Measurements from ENCODE around the gene SELP. TPM values are rescaled to one million over a fixed set of nuclear protein-coding genes. Genes with fewer than 3 reads are reported as not detected.

The SELP gene
- total RNA-seq, 1 donor from 2014 or later, result not detected

DNA sequence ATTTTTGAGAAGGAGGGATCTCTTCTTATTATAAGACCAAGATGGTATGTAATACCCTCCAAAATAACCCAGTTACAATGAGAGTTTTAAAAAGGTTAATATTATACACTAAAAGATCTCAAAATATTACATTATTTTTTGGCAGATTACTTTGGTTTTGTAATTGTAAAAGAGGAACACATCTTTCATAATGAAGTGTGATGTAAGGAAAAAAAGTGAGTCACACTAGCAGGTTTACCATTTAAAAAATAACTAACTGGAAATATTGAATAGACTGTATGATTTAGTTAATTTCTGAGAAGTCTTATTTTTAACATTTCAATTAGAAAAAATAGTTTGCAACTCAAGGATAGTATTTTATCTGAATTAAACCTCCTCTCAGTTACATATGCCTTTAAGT lies 44.7 kb downstream of the SELP start:
- Histone ChIP-seq H3K27me3 (ENCODE audit: control insufficient read depth, insufficient read depth, low read length) (peaks cover 2% of the 10 kb centered on the region), H3K4me3 (ENCODE audit: low read depth, low read length) (no peak overlapping the region), H3K36me3 (ENCODE audit: control insufficient read depth, insufficient read depth, low read length) (no peaks in the 10 kb centered on the region)
- TF ChIP-seq, protein P1, sequence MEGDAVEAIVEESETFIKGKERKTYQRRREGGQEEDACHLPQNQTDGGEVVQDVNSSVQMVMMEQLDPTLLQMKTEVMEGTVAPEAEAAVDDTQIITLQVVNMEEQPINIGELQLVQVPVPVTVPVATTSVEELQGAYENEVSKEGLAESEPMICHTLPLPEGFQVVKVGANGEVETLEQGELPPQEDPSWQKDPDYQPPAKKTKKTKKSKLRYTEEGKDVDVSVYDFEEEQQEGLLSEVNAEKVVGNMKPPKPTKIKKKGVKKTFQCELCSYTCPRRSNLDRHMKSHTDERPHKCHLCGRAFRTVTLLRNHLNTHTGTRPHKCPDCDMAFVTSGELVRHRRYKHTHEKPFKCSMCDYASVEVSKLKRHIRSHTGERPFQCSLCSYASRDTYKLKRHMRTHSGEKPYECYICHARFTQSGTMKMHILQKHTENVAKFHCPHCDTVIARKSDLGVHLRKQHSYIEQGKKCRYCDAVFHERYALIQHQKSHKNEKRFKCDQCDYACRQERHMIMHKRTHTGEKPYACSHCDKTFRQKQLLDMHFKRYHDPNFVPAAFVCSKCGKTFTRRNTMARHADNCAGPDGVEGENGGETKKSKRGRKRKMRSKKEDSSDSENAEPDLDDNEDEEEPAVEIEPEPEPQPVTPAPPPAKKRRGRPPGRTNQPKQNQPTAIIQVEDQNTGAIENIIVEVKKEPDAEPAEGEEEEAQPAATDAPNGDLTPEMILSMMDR (IDR thresholded peaks at IDR 0.05; ENCODE audit: insufficient read depth, low read length, poor library complexity, severe bottlenecking), result no peak
- no peak for DNase-seq (ENCODE audit: low read depth)

DNA sequence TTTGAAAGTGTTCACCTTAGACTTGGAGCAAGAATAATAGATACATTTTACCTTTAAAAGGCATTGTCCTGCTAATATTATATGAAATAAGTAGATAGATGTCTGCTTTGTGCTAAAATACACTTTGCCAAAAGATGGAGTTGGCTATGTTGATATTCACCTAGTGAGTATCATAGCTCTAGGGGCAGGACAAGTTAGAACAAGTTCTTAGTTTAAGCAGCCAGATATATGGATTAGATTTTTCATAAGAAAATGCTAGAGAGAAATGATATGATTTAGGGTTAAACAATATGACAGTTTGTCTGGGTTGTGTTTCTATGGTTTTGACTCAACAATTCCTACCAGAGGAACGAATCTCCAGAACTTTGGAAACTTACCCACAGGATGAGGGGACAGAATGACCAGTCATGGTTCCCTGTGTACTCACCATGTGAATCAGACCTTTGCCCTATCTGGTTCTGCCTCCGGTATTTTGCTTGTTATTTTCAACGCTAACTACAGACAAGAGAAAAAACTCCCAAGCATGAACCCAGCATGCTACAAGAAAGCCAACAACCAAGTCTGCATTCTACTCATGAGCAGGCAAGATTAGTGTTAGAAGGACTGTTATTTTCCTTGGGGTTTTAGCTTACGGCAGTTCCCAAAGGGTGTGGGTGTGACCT lies 45.3 kb downstream of the SELP start:
- Histone ChIP-seq H3K27me3 (ENCODE audit: control insufficient read depth, insufficient read depth, low read length) (peaks cover 2% of the 10 kb centered on the region), H3K36me3 (ENCODE audit: control insufficient read depth, insufficient read depth, low read length) (no peaks in the 10 kb centered on the region), H3K4me3 (ENCODE audit: low read depth, low read length) (no peak overlapping the region)
- DNase-seq (ENCODE audit: low read depth), result no peak
- TF ChIP-seq, protein P1 (IDR thresholded peaks at IDR 0.05; ENCODE audit: insufficient read depth, low read length, poor library complexity, severe bottlenecking), result no peak

- Histone ChIP-seq H3K36me3 (ENCODE audit: control insufficient read depth, insufficient read depth, low read length) (no peaks in the 10 kb centered on the region), H3K4me3 (ENCODE audit: low read depth, low read length) (no peak overlapping the region), H3K27me3 (ENCODE audit: control insufficient read depth, insufficient read depth, low read length) (no peaks in the 10 kb centered on the region)
- TF ChIP-seq, protein P1 (IDR thresholded peaks at IDR 0.05; ENCODE audit: insufficient read depth, low read length, poor library complexity, severe bottlenecking), result no peak
- DNase-seq (ENCODE audit: low read depth), result no peak
Measured at GRCh38 chr1:169577981-169578738, 51.8 kb downstream of the SELP start.

- H3K36me3 ChIP-seq (ENCODE audit: control insufficient read depth, insufficient read depth, low read length), result no peaks in the 10 kb centered on the region
- no peaks in the 10 kb centered on the region for H3K27me3 ChIP-seq (ENCODE audit: control insufficient read depth, insufficient read depth, low read length)
- no peak overlapping the region for H3K4me3 ChIP-seq (ENCODE audit: low read depth, low read length)
- TF ChIP-seq, protein P1 (IDR thresholded peaks at IDR 0.05; ENCODE audit: insufficient read depth, low read length, poor library complexity, severe bottlenecking), result no peak
- DNase-seq (ENCODE audit: low read depth), result no peak
Measured at GRCh38 chr1:169576935-169577331, 53.0 kb downstream of the SELP start.

- no peak for DNase-seq (ENCODE audit: low read depth)
- no peaks in the 10 kb centered on the region for H3K27me3 ChIP-seq (ENCODE audit: control insufficient read depth, insufficient read depth, low read length)
- TF ChIP-seq, protein P1 (IDR thresholded peaks at IDR 0.05; ENCODE audit: insufficient read depth, low read length, poor library complexity, severe bottlenecking), result no peak
- H3K36me3 ChIP-seq (ENCODE audit: control insufficient read depth, insufficient read depth, low read length), result no peaks in the 10 kb centered on the region
- H3K4me3 ChIP-seq (ENCODE audit: low read depth, low read length), result no peak overlapping the region
Measured at GRCh38 chr1:169576241-169576934, 53.5 kb downstream of the SELP start.

Data from kidney epithelial cell (primary cell).